ENCODE data around the gene SLC35F1. TPM values are rescaled to one million over a fixed set of nuclear protein-coding genes. Genes with fewer than 3 reads are reported as not detected.

SLC35F1 gene
- total and polyA plus RNA-seq, 2 donors (not counting 3 experiments of a cell fraction or from before 2014, with no cell fraction given) = not detected

GRCh38 chr6:117870486-117871242, 36.4 kb upstream of the SLC35F1 start:
- no peaks in the 10 kb centered on the region for H3K27me3 ChIP-seq (ENCODE audit: control insufficient read depth in 2 of 2, insufficient read depth in 2 of 2, low read length in 2 of 2)
- no peak for DNase-seq (ENCODE audit: low read depth, low spot score)
- no peak for TF ChIP-seq MYC (IDR thresholded peaks at IDR 0.05; ENCODE audit: low read depth, low read length)
- H3K4me1 ChIP-seq (ENCODE audit: control insufficient read depth, extremely low read depth, insufficient read depth, low read length) = no peaks in the 10 kb centered on the region
- no peaks in the 10 kb centered on the region for H3K79me2 ChIP-seq (ENCODE audit: control insufficient read depth, insufficient read depth, low read length)
- ChIA-PET POLR2A (no interaction called here), CTCF (no interaction called here)
- no peak for FAIRE-seq
- H3K36me3 ChIP-seq (ENCODE audit: control insufficient read depth in 2 of 2, extremely low read depth in 1 of 2, insufficient read depth in 2 of 2, low read length in 2 of 2) = no peaks in the 10 kb centered on the region
- H3K9me3 ChIP-seq (replicated peaks; ENCODE audit: control insufficient read depth, insufficient read depth, low read length) = no peaks in the 10 kb centered on the region
- no peaks in the 10 kb centered on the region for H3K9me1 ChIP-seq (replicated peaks; ENCODE audit: control insufficient read depth, extremely low read depth, insufficient read depth, low read length)
- H2AFZ ChIP-seq (ENCODE audit: low read depth, low read length) = no peak overlapping the region
- H3K9ac ChIP-seq (replicated peaks; ENCODE audit: extremely low read depth, insufficient read depth, low read length) = no peak overlapping the region
- no peak overlapping the region for H3K4me3 ChIP-seq (replicated peaks in 1 of 3; ENCODE audit: insufficient read depth in 1 of 3, low read depth in 1 of 3, low read length in 3 of 3)
- H4K20me1 ChIP-seq (replicated peaks; ENCODE audit: control insufficient read depth, extremely low read depth, insufficient read depth, low read length) = no peaks in the 10 kb centered on the region
- intact Hi-C loops (cut with micrococcal nuclease) = no loop called here
- dilution Hi-C loops (cut with MboI; ENCODE audit: extremely low pct_ligation_motif_present, low sequenced_read_pairs) = no loop called here
- no TSS peak for BruUV-seq (replicated peaks)
- H3K27ac ChIP-seq (ENCODE audit: insufficient read depth, low read depth, low read length) = no peak overlapping the region
- H3K4me2 ChIP-seq (ENCODE audit: insufficient read depth, low read length) = no peak overlapping the region

GRCh38 chr6:117880824-117881223, 26.2 kb upstream of the SLC35F1 start:
- H3K36me3 ChIP-seq (ENCODE audit: control insufficient read depth in 2 of 2, extremely low read depth in 1 of 2, insufficient read depth in 2 of 2, low read length in 2 of 2) = no peaks in the 10 kb centered on the region
- no peaks in the 10 kb centered on the region for H3K27me3 ChIP-seq (ENCODE audit: control insufficient read depth in 2 of 2, insufficient read depth in 2 of 2, low read length in 2 of 2)
- H3K4me2 ChIP-seq (ENCODE audit: insufficient read depth, low read length) = no peak overlapping the region
- no peaks in the 10 kb centered on the region for H3K9me1 ChIP-seq (replicated peaks; ENCODE audit: control insufficient read depth, extremely low read depth, insufficient read depth, low read length)
- TF ChIP-seq EZH2 (IDR thresholded peaks at IDR 0.05; ENCODE audit: borderline replicate concordance, low read depth, low read length, severe bottlenecking) = no peak
- TF ChIP-seq, protein P1, sequence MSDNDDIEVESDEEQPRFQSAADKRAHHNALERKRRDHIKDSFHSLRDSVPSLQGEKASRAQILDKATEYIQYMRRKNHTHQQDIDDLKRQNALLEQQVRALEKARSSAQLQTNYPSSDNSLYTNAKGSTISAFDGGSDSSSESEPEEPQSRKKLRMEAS (IDR thresholded peaks at IDR 0.05; ENCODE audit: insufficient read depth, insufficient read length) = no peak
- no peak for TF ChIP-seq MYC (IDR thresholded peaks at IDR 0.05; ENCODE audit: low read depth, low read length)
- no peak for TF ChIP-seq JUN (IDR thresholded peaks at IDR 0.05; ENCODE audit: borderline replicate concordance, insufficient read depth, insufficient read length, low read depth)
- TF ChIP-seq POLR2A (IDR thresholded peaks at IDR 0.05; ENCODE audit: low read depth, low read length) = no peak
- no peak for TF ChIP-seq GATA2 (IDR thresholded peaks at IDR 0.05; ENCODE audit: insufficient read depth, insufficient read length, low read depth, low read length)
- TF ChIP-seq POLR2AphosphoS5 (IDR thresholded peaks at IDR 0.05; ENCODE audit: insufficient read depth, low read depth, low read length) = no peak
- no peak for TF ChIP-seq CTCF (IDR thresholded peaks at IDR 0.05; ENCODE audit: extremely low read depth in 1 of 2, insufficient read depth in 1 of 2, low read depth in 1 of 2, low read length in 2 of 2)
- no peak for TF ChIP-seq FOS (IDR thresholded peaks at IDR 0.05; ENCODE audit: borderline replicate concordance, insufficient read depth, low read length)
- H3K4me3 ChIP-seq (replicated peaks in 1 of 3; ENCODE audit: insufficient read depth in 1 of 3, low read depth in 1 of 3, low read length in 3 of 3) = no peak overlapping the region
- no peak overlapping the region for H3K27ac ChIP-seq (ENCODE audit: insufficient read depth, low read depth, low read length)
- no peaks in the 10 kb centered on the region for H3K9me3 ChIP-seq (replicated peaks; ENCODE audit: control insufficient read depth, insufficient read depth, low read length)
- intact Hi-C loops (cut with micrococcal nuclease) (no loop called here), dilution Hi-C loops (cut with MboI; ENCODE audit: extremely low pct_ligation_motif_present, low sequenced_read_pairs) (no loop called here)
- no peaks in the 10 kb centered on the region for H3K79me2 ChIP-seq (ENCODE audit: control insufficient read depth, insufficient read depth, low read length)
- FAIRE-seq (no peak), DNase-seq (ENCODE audit: low read depth, low spot score) (no peak)
- no peak overlapping the region for H3K9ac ChIP-seq (replicated peaks; ENCODE audit: extremely low read depth, insufficient read depth, low read length)
- H4K20me1 ChIP-seq (replicated peaks; ENCODE audit: control insufficient read depth, extremely low read depth, insufficient read depth, low read length) = no peaks in the 10 kb centered on the region
- no TSS peak for BruUV-seq (replicated peaks)
- POLR2A ChIA-PET = no interaction called here
- CTCF ChIA-PET = no interaction called here
- no peaks in the 10 kb centered on the region for H3K4me1 ChIP-seq (ENCODE audit: control insufficient read depth, extremely low read depth, insufficient read depth, low read length)
- H2AFZ ChIP-seq (ENCODE audit: low read depth, low read length) = no peak overlapping the region

Measured in endothelial cell of umbilical vein (primary cell).